HG03457 (cell line): ENCODE results near the gene DCUN1D2.

Source experiments
- ATAC-seq: cut with Tn5 transposase; IDR thresholded peaks from one replicate; pipeline ENCODE4 v1.9.1; 2021; ENCODE audit warnings: moderate number of reproducible peaks; ENCODE audit not compliant: unreplicated experiment

Gene DCUN1D2

DNA sequence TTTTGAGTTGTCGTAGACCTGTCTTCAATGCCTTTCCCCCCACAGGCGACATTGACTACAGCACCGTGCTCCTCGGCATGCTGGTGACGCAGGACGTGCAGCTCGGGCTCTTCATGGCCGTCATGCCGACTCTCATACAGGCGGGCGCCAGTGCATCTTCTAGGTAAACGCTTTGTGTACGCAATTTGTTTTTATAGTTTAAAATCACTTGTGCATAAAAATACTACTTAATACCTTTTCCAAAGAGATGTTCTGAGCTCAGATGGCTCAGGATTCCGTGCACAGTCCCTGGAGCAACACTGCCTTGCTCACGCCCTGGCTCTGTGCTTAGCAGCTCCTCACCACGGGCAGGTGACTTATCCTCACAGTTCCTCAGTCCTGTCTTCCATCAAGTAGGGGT, 30.1 kb upstream of the DCUN1D2 start:
- no peak for ATAC-seq

DNA sequence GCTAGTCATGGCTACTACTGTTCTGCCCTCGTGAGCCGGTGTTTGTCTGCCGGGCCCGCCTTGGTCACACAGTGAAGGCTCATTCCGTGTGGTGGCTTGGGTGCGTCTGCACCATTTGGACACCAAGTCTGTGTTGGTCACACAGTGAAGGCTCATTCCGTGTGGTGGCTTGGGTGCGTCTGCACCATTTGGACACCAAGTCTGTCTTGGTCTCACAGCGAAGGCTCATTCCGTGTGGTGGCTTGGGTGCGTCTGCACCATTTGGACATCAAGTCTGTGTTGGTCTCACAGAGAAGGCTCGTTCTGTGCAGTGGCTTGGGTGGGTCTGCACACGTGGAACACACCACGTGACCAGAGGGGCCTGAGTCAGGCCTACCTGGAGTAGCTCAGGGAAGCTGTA, 29.0 kb upstream of the DCUN1D2 start:
- no peak for ATAC-seq

- ATAC-seq, result no peak
Observed at GRCh38 chr13:113518076-113518803, 27.7 kb upstream of the DCUN1D2 start.

DNA sequence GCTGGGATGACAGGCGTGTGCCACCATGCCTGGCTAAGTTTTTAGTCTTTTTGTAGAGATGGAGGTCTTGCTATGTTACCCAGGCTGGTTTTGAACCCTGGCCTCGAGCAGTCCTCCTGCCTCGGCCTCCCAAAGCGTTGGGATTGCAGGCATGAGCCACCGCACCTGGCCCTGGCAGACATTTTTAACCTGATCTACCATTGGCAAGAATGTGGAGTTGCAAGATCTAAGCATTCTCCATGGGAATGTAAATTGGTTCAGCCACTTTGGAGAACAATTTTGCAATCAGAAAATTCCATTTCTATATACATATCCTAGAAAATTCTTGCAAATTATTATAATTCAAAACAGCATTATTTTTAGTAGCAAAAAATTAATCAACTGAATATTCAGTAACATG, 24.3 kb upstream of the DCUN1D2 start:
- ATAC-seq, result no peak

- ATAC-seq, result no peak
Observed at GRCh38 chr13:113513761-113514160, 23.2 kb upstream of the DCUN1D2 start.

DNA sequence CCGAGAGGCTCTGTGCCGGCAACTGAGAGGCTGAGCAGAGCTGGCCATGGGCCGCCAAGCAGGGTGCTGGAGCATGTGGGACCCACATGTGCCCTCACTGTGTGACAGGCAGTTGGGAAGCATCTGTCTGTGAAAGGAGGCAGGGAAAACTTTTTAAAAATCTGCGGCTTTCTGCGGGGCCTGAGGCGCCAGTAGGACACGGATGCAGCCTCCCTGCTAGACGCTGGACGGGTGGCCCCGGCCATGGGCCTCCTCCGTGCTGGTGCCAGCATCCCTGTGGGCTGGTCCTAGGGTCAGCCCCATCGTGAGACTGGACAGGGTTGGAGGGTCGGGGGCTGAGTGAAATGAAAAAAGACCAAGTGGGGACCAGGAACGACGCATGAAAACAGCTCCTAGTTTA, 20.9 kb upstream of the DCUN1D2 start:
- ATAC-seq, result no peak

GRCh38 chr13:113510871-113511270, 20.4 kb upstream of the DCUN1D2 start:
- ATAC-seq, result no peak

DNA sequence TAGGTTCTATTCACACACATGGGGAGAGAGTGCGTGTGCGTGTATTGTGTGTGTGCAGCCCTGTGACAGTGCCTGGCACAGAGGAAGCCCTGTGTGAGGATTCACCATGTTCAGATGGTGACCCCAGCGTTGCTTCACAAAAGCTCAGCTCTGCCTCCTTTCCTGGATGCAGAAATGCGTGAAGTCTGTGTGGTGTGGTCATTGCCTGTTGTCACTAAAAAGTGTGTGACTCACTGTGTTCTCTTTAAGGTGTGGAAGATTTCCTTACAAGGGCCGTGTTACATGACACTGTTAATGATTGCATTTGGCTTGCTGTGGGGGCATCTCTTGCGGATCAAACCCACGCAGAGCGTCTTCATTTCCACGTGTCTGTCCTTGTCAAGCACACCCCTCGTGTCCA, 19.5 kb upstream of the DCUN1D2 start:
- no peak for ATAC-seq

GRCh38 chr13:113508521-113509254, 18.2 kb upstream of the DCUN1D2 start:
- no peak for ATAC-seq

GRCh38 chr13:113507505-113508345, 17.2 kb upstream of the DCUN1D2 start:
- ATAC-seq, result no peak

- no peak for ATAC-seq
Observed at GRCh38 chr13:113506871-113507388, 16.4 kb upstream of the DCUN1D2 start.

DNA sequence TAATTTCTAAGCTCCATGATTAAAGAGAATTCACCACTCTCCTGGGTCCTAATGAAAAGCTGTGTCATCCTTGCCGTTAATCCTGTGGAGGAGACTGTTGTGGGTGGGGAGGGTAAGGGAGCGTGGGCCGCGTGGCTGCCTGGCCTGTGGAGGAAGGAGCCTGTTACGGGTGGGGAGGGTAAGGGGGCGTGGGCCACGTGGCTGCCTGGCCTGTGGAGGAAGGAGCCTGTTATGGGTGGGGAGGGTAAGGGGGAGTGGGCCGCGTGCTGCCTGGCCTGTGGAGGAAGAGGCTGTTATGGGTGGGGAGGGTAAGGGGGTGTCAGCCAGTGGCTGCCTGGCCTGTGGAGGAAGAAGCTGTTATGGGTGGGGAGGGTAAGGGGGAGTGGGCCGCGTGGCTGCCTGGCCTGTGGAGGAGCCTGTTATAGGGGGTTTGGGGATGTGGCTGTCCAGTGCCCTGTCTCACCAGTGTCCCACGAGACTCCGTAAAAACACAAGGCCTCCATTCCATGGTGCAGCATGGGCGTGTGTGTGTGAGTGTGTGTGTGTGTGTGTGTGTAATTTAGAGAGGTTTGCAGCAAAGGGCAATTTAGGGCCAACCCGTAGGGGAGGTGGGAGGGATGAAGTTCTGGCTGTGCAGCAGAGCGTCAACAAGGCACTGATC, 15.6 kb upstream of the DCUN1D2 start:
- ATAC-seq, result no peak

DNA sequence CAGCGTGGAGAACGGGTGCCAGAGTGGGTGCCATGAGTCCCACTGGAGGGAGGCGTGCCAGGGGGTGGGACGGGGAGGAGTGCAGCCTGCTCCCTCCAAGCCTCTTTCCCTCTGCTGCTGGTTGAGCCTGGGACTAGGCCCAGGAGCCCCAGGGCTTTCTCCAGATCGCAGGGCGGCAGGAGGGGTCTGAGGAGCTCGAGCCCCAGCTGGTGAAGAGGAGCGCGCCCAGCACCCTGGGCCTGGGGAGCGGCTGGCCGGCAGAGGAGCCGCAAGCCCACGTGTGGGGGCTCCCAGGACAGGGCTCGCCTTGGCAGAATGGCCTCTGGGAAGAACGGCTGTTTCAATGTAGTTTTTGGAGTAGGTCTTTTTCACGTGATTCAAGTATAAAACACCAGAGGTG, 12.2 kb upstream of the DCUN1D2 start:
- no peak for ATAC-seq

- ATAC-seq, result no peak
Observed at GRCh38 chr13:113500530-113501265, 10.2 kb upstream of the DCUN1D2 start.

DNA sequence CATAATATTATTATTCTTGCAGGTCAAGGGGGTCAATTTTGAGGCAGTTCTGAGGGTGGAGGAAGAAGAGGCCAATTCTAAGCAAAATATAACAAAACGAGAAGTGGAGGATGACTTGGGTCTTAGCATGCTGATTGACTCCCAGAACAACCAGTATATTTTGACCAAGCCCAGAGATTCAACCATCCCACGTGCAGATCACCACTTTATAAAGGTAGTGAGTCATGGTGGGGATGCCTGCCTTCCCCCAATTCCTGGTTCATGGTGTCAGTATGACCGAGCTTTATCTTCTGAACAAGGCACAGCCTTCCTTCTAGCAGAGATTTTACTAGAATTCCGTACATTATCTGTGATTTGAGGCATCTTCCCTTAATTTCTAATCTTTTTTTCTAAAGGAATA, 9.4 kb upstream of the DCUN1D2 start:
- ATAC-seq, result no peak

GRCh38 chr13:113498905-113499304, 8.4 kb upstream of the DCUN1D2 start:
- no peak for ATAC-seq

DNA sequence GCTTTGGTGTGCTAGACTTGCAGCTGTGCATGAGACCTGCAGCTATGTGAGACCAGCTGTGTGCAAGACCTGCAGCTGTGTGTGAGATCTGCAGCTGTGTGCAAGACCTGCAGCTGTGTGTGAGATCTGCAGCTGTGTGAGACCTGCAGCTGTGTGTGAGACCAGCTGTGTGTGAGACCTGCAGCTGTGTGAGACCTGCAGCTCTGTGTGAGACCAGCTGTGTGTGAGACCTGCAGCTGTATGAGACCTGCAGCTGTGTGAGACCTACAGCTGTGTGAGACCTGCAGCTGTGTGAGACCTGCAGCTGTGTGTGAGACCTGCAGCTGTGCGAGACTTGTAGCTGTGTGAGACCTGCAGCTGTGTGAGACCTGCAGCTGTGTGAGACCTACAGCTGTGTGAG, 6.7 kb upstream of the DCUN1D2 start:
- ATAC-seq, result no peak

DNA sequence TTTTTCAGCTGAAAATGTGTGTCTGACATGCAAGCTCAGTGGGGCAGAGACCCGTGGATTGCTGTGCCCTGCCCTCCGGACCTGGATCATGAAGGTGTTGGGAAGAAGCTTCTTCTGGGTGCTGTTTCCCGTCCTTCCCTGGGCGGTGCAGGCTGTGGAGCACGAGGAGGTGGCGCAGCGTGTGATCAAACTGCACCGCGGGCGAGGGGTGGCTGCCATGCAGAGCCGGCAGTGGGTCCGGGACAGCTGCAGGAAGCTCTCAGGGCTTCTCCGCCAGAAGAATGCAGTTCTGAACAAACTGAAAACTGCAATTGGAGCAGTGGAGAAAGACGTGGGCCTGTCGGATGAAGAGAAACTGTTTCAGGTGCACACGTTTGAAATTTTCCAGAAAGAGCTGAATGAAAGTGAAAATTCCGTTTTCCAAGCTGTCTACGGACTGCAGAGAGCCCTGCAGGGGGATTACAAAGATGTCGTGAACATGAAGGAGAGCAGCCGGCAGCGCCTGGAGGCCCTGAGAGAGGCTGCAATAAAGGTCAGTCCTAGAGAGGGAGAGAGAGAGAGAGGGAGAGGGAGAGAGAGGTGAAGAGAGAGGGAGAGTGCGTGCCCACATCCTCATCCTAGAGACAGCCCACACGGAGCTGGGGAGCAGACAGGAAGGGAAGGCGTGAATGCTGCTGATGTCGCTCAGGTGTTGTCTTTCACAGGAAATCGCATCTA, 5.1 kb upstream of the DCUN1D2 start:
- ATAC-seq, result no peak

- ATAC-seq, result no peak
Observed at GRCh38 chr13:113493315-113493951, 2.9 kb upstream of the DCUN1D2 start.
